ENCODE measurements around the gene MIF4GD.

DNA sequence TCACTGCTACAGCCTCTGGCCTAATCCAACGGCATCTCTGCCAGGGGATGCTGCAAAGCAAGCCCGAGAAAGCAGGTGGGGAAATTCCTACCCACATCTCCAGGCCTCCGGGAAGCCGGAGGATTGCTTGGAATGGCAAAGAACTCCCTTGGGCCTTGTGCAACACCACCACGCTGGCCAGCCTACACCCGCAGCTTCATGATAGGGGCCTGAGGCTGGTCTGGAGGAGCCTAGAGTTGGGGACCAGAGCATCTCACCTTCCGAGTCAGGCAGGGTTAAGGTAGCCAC, 29.9 kb downstream of the MIF4GD start:
- TF ChIP-seq POLR2A (IDR thresholded peaks at IDR 0.05; ENCODE audit: low read length) (no peak), GATA1 (IDR thresholded peaks at IDR 0.05; ENCODE audit: low read depth, low read length) (no peak)
